Epithelial cell of proximal tubule (primary cell): ENCODE data around the gene ANO10. TPM values are rescaled to one million over a fixed set of nuclear protein-coding genes. Genes with fewer than 3 reads are reported as not detected.

ENCODE experiments used
- DNase-seq: peaks from one replicate; pipeline ENCODE4 v3.0.0-alpha.2; 2011; ENCODE audit warnings: low read depth
- H3K4me3 ChIP-seq: 2 replicates; pipeline ENCODE4 v1.5.1; 2011; ENCODE audit warnings: low read depth, mild to moderate bottlenecking, low read length
- total RNA-seq: library from RNA; depleted of rRNA; stranded (reverse); fragments of >200 nt; gene quantifications from 2 replicates; pipeline ENCODE4 v1.2.3, GENCODE V29; 2015
- TF ChIP-seq, protein P1 (sequence below): conservative IDR thresholded peaks from 2 replicates; pipeline ENCODE4 v1.5.1; 2012; ENCODE audit warnings: low read depth, mild to moderate bottlenecking, low read length

Gene ANO10
- total RNA-seq, 1 donor from 2014 or later: 30.7 TPM

- DNase-seq: no peak
- TF ChIP-seq, protein P1, sequence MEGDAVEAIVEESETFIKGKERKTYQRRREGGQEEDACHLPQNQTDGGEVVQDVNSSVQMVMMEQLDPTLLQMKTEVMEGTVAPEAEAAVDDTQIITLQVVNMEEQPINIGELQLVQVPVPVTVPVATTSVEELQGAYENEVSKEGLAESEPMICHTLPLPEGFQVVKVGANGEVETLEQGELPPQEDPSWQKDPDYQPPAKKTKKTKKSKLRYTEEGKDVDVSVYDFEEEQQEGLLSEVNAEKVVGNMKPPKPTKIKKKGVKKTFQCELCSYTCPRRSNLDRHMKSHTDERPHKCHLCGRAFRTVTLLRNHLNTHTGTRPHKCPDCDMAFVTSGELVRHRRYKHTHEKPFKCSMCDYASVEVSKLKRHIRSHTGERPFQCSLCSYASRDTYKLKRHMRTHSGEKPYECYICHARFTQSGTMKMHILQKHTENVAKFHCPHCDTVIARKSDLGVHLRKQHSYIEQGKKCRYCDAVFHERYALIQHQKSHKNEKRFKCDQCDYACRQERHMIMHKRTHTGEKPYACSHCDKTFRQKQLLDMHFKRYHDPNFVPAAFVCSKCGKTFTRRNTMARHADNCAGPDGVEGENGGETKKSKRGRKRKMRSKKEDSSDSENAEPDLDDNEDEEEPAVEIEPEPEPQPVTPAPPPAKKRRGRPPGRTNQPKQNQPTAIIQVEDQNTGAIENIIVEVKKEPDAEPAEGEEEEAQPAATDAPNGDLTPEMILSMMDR: no peak
- peak overlapping the region; percentile 37 for H3K4me3 ChIP-seq
Observed at GRCh38 chr3:43649365-43649968, 27.7 kb upstream of the ANO10 start.

DNA sequence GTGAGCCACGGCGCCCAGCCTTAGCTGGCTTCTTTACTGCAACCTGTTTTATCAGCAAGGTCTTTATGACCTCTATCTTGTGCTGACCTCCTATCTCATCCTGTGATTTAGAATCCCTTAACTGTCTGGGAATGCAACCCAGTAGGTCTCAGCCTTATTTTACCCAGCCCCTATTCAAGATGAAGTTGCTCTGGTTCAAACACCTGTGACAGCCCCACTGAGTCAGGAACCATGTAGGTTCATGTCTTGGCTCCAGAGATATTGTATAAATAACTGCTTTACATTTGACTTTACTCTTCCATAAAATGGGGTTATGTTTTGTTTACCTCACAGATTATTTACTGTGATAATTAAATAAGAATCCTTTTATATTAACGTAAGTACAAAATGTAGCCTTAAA is 27.1 kb upstream of the ANO10 start:
- no peak for DNase-seq
- no peak overlapping the region for H3K4me3 ChIP-seq
- TF ChIP-seq, protein P1: no peak

GRCh38 chr3:43647331-43648166 is 25.7 kb upstream of the ANO10 start:
- no peak overlapping the region for H3K4me3 ChIP-seq
- TF ChIP-seq, protein P1: no peak
- DNase-seq: no peak

DNA sequence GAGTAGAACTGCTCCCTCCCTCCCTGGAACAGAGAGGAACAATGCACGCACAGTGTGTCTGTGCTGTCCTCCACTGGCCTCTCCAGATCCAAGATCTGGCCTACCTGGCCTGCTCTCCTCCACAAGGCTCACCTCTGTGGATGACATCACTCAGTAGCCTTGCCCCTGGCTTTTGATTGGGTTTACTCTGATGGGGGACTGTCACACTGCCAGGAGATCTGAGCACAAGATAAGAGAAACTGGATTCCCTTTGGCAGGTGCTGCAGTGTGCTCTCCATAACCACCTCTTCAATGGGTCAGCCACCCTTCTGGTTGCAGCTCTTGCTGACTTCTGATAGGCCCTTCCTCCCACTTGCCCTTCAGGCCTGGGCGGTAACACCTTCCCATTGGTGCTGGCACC is 22.6 kb upstream of the ANO10 start:
- TF ChIP-seq, protein P1: no peak
- H3K4me3 ChIP-seq: no peak overlapping the region
- no peak for DNase-seq

DNA sequence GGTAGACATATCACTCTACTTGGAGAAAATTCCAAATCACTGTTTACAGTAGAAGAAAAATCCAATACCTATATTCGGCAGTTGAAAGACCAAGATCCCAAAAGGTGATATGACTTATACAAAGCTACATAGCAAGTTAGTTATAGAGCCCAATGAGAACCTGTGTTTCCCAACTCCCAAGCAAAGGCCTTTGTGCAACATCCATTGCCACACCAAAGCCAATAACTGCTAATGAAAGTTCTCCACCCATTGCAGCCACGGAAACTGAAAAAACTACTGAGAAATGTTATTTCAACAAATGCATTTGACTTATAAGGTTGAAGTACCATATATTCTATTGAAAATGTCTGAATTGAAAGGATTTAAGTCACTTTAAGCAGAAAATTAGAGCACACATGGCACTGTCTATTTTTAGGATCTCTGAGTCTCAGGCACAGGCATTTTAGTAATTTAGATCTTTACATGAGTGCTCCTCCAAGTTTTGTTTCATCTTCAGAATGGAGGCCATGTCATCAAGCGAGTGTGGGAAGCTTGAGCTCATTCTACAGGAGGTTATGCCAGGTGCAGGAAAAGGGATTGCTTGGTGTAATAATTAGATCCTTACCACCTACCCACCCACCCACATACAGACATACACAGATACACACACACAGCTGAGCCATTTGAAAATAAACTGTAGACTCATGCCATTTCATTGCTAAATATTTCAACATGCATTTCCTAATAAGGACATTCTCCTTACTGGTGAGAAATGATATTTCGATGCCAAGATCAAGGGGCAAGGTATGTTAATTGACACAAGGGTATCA is 19.7 kb upstream of the ANO10 start:
- no peak overlapping the region for H3K4me3 ChIP-seq
- TF ChIP-seq, protein P1: no peak
- DNase-seq: no peak

GRCh38 chr3:43640681-43641080 is 18.9 kb upstream of the ANO10 start:
- TF ChIP-seq, protein P1: no peak
- no peak for DNase-seq
- H3K4me3 ChIP-seq: no peak overlapping the region
